ENCODE measurements around the gene SLC44A5.
"Not testable (repeated sequence)": the region's sequence is repeated elsewhere in the genome, so short reads cannot be mapped to it uniquely, and the experiment has no call there.

SLC44A5 gene

DNA sequence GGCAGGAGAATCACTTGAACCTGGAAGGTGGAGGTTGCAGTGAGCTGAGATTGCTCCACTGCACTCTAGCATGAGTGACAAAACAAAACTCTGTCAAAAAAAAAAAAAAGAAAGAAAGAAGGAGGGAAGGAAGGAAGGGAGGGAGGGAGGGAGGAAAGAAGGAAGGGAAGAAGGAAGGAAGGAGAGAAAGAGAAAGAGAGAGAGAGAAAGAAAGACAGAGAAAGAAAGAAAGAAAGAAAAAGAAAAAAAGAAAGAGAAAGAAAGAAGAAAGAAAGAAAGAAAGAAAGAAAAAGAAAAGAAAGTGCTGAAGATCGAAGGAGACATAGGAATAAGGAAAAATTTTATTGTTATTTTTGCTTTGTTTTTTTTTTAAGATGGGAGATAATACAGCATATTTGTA, 166.7 kb downstream of the SLC44A5 start:
- no peak for DNase-seq

GRCh38 chr1:75440274-75440673, 170.6 kb downstream of the SLC44A5 start:
- no peak for DNase-seq

- DNase-seq = no peak
These were observed 172.6 kb downstream of the SLC44A5 start for GRCh38 chr1:75438355-75438754.

GRCh38 chr1:75431843-75432242, 179.1 kb downstream of the SLC44A5 start:
- no peak for DNase-seq

- no peak for DNase-seq
These were observed 180.4 kb downstream of the SLC44A5 start for GRCh38 chr1:75430526-75430925.

DNA sequence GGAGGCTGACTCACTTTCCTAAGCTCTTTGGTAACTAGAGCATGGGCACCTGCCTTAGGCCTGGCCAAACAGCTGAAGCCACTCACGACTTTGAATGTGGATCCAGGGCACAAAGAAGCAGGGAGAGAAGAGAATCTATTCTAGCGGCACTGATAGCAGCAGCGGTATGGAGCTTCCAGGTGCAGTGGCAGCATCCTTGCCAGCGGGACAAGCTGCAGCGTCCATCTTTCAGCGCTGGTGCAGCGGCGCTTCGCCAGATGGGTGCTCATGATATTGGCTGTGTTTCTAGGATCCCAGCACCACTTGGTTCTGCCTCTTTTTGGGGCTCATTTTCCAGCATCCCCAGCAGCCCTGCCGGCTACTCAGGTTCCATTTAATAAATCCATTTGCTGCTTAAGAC, 184.2 kb downstream of the SLC44A5 start:
- no peak for DNase-seq

DNA sequence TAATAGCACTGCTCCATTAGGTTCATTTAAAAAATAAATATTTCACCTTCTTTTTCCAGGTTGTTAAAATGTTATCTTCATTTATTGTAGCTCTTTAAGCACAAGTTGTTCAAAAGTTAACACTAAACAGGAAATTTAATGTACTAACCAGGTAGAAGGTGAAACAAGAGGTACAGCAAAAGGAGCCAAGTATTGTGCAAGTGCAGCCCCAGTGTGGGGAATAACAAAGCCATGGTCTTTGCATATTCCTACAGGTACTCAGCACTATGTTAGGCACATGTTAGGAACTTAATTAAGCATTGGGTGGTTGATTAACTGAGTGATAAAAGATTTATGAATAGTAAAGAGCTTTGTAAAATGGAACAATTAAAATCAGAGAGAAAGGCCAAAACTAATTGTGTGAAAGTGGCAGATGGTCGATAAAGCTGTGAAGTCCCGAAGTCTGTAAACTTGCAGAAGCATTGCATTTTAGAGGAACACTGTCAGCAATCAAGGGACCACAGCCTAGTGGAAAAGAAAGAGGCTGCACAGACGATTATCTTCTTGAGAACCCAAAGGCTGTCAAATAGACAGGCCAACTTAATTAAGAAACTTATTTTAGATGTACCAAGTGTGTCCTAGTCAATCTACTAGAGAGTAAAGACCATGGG, 185.8 kb downstream of the SLC44A5 start:
- no peak for DNase-seq

DNA sequence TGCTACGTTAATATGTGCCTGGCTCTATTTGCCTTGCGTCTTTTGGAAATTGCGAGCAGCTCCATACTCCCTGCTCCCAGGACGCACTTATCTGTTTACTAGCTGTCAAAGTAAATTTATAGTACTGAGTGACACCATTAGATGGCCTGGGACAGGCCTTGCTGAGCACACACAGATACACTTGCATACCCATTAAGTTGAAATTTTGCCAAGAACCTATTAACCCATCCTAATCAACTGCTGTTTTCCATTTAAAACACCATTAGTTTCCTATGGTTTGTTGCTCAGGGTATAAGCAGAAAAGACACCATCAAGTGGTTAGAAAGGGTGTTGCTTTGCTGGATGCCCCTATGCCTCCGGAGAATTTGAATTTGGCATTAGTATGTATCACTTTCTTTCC, 187.3 kb downstream of the SLC44A5 start:
- no peak for DNase-seq

- no peak for DNase-seq
These were observed 187.8 kb downstream of the SLC44A5 start for GRCh38 chr1:75423136-75423535.

DNA sequence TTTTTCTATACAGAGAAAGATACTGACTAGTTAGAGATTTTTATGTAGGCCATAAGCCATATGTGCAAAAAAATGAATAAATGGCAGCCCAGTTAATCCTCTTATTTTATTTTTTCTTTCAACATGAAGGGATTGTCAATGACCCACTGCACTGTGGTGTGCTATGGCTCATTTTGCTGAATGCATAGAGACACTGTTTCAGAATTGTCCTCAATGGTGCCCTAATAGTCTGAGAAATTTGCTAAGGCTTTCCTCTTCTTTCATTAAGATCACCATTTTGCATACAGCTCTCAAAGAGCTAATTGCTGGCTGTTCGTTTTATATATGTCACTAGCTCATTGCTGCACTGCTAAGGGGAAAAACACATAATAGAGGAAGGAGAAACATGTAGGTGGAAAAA, 189.5 kb downstream of the SLC44A5 start:
- DNase-seq = no peak

DNA sequence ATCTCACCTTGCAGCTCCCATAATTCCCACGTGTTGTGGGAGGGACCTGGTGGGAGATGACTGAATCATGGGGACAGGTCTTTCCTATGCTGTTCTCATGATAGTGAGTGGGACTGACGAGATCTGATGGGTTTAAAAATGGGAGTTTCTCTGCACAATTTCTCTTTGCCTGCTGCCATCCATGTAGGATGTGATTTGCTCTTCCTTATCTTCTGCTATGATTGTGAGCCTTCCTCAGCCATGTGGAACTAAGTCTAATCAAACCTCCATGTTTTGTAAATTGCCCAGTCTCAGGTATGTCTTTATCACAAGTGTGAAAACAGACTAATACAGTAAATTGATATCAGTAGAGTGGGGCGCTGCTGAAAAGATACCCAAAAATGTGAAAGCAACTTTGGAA, 195.7 kb downstream of the SLC44A5 start:
- no peak for DNase-seq

GRCh38 chr1:75412616-75413015, 198.3 kb downstream of the SLC44A5 start:
- DNase-seq = no peak

DNA sequence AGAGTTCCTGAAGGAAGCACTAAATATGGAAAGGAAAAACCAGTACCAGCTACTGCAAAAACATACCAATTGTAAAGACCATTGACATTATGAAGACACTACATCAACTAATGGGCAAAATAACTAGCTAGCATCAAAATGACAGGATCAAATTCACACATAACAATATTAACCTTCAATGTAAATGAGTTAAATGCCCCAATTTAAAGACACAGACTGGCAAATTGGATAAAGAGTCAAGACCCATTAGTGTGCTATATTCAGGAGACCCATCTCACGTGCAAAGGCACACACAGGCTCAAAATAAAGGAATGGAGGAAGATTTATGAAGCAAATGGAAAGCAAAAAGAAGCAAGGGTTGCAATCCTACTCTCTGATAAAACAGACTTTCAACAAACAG, 206.2 kb downstream of the SLC44A5 start:
- DNase-seq = not testable (repeated sequence)

DNA sequence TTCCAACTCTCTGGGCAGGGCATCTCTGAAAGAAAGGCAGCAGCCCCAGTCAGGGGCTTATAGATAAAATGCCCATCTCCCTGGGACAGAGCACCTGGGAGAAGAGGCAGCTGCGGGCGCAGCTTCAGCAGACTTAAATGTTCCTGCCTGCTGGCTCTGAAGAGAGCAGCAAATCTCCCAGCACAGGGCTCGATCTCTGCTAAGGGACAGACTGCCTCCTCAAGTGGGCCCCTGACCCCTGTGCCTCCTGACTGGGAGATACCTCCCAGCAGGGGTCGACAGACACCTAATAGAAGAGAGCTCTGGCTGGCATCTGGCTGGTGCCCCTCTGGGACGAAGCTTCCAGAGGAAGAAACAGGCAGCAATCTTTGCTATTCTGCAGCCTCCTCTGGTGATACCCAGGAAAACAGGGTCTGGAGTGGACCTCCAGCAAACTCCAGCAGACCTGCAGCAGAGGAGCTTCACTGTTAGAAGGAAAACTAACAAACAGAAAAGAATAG, 207.7 kb downstream of the SLC44A5 start:
- not testable (repeated sequence) for DNase-seq

DNA sequence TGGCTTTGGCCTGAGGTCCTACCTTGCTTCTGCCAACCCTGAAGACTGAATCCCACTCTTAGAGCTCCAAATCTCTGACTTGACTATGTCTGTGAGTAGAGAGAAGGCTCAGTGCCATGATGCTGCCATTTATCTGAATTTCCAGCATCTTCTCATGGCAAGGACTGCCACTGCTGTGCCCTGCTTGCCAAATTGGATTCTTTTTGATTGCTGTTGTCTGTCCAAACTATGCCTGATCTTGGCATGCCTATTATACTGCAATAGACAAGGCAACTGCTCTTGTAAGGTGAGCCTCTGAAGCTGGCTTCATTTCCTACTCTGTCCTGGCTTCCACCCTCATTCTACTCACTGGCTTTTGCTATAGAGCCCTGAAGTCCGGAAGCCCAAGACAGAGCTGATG, 210.2 kb downstream of the SLC44A5 start:
- no peak for DNase-seq

DNA sequence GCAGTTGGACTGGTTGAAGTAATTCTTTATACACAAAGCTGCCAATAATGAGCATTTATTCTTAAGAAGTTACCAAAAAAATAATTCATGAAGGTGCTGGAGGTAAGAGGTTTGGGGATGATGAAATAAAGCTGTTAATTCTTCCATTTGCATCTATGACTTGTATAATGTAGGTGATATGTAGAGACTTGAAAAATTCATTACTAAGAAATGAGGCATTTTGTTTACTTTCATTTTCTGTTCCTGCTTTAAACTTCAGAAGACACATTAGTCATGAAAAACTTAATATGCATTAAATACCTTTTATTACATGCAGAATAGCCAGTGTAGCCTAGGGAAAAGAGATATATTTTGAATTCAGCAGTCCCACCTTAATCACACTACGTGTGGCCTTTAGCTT, 214.2 kb downstream of the SLC44A5 start:
- DNase-seq = no peak

GRCh38 chr1:75396260-75396659, 214.7 kb downstream of the SLC44A5 start:
- no peak for DNase-seq

GRCh38 chr1:75394386-75395139, 216.4 kb downstream of the SLC44A5 start:
- DNase-seq = no peak

- DNase-seq = no peak
These were observed 218.6 kb downstream of the SLC44A5 start for GRCh38 chr1:75392278-75392677.

DNA sequence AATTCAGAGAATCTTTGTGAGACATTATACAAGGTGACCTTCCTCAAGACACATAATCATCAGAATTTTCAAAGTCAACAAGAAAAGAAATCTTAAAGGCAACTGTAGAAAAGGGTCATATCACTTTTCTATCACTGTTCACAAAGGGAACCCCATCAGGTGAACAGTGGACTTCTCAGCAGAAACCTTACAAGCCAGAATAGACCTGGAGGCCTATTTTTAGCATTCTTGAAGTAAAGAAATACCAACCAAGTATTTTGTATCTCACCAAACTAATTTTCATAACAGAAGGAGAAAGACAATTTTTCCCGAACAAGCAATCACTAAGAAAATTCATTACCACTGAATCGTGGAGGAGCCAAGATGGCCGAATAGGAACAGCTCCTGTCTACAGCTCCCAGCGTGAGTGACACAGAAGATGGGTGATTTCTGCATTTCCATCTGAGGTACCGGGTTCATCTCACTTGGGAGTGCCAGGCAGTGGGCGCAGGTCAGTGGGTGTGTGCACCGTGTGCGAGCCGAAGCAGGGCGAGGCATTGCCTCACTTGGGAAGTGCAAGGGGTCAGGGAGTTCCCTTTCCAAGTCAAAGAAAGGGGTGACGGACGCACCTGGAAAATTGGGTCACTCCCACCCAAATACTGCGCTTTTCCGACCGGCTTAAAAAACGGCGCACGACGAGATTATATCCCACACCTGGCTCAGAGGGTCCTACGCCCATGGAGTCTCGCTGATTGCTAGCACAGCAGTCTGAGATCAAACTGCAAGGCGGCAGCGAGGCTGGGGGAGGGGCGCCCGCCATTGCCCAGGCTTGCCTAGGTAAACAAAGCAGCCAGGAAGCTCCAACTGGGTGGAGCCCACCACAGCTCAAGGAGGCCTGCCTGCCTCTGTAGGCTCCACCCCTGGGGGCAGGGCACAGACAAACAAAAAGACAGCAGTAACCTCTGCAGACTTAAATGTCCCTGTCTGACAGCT, 235.2 kb downstream of the SLC44A5 start:
- not testable (repeated sequence) for DNase-seq

DNA sequence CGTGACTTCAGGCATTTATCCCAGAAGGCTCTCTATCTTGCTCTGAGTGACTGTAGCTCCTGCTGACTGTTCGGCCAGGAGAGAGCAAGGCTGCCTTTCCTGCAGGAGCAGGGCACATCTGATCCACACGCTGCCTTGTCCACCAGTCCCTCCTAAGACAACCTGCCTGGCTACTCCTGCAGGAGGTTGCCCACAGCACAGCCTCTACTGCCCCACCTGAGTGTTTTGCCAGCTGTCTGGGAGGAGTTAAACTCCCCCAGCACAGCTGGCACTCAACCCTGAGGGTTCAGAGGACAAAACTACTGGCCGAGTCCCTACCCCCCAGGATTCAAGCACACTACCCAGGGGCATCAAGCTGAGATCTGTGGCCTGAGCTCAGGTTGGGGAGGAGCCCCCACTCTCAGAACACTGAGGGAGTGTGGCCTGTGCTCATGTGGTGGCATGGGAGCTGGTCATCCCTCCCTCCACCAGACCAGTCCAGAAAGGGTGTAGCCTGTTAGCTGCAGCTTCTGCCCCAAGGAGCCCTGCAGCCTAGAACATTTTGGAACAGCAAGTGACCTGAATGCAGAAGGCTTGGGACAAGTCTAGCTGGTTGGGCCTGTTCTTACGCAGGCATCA, 237.3 kb downstream of the SLC44A5 start:
- DNase-seq = no peak

DNA sequence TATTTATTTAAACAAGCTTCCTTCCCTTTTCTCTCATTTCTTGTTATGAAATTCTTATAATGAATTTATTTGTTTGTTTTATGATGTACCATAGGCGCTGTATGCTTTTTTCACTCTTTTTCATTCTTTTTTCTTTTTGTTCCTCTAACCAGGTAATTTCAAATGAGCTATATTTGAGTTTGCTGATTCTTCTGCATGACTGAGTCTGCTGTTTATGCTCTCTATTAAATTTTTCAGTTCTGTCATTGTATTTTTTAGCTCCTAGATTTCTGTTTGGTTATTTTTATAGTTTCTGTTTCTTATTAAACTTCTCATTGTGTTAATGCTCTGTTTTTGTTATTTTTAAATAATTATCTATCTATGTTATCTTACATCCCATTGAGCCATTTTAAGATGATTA, 244.3 kb downstream of the SLC44A5 start:
- DNase-seq = no peak

DNA sequence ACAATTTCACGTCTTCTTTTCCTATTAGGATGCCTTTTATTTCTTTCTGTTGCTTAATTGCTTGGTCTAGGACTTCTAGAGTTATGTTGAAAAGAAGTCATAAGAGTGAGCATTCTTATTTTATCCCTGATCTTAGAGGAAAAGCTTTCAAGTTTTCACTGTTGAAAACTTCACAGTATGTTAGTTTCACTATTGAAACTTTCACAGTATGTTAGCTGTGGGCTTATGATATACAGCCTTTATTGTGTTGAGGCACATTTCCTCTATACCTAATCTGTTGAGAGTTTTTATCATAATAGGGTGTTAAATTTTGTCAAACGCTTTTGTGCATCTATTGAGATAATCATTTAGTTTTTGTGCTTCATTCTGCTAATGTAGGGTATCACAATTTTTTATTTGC, 249.7 kb downstream of the SLC44A5 start:
- no peak for DNase-seq

All from activated T-cell treated with anti-CD3 and anti-CD28 coated beads, Interleukin-2, amount 50 U/mL, for 1 hour (primary cell).